NCI-H1930 (cell line): Measurements from ENCODE around the gene LRRC59.
"Not testable (repeated sequence)": the region's sequence is repeated elsewhere in the genome, so short reads cannot be mapped to it uniquely, and the experiment has no call there.

Experiments
- DNase-seq, 2 experiments: peaks; one replicate each; lab custom pipeline; 2025; lab: John Stamatoyannopoulos, UW

Gene LRRC59

GRCh38 chr17:50346313-50347116 lies 50.8 kb downstream of the LRRC59 start:
- DNase-seq, result no peak

GRCh38 chr17:50345432-50346312 lies 51.7 kb downstream of the LRRC59 start, which contains the start of gene XYLT2:
TSS of gene XYLT2 (plus strand) at chr17:50346126. CDS start at chr17:50346141, 15 bp downstream.
- peak; percentile 53 to 86 for DNase-seq

GRCh38 chr17:50344731-50345365 lies 52.5 kb downstream of the LRRC59 start:
- DNase-seq, result no peak

- no peak for DNase-seq
Observed at GRCh38 chr17:50339381-50339780, 57.9 kb downstream of the LRRC59 start.

- DNase-seq, result no peak
Observed at GRCh38 chr17:50338645-50339044, 58.7 kb downstream of the LRRC59 start.

GRCh38 chr17:50337956-50338355 lies 59.4 kb downstream of the LRRC59 start:
- DNase-seq, result no peak

- not testable (repeated sequence) for DNase-seq
Observed at GRCh38 chr17:50333291-50334057, 63.8 kb downstream of the LRRC59 start.

GRCh38 chr17:50332196-50332595 lies 65.1 kb downstream of the LRRC59 start:
- no peak for DNase-seq
